Liver (tissue), 3 donors: ENCODE measurements around the gene VPS72.

Source experiments
- EGR1 ChIP-seq, 2 donors: IDR thresholded peaks; 2 replicates each; pipeline ENCODE4 v1.6.1; 2016 to 2018; ENCODE audit warnings: antibody characterized with exemption in 2 of 2, low read depth in 2 of 2
- FOXA1 ChIP-seq: IDR thresholded peaks from 2 replicates; pipeline ENCODE4 v1.6.1; 2016; ENCODE audit warnings: antibody characterized with exemption
- GABPA ChIP-seq, 2 donors: IDR thresholded peaks in 1 of 2; conservative IDR thresholded peaks in 1 of 2; 2 replicates each; pipeline ENCODE4 v1.6.1; 2016; ENCODE audit warnings: antibody characterized with exemption in 2 of 2, mild to moderate bottlenecking in 1 of 2, moderate library complexity in 1 of 2
- HNF4G ChIP-seq: IDR thresholded peaks from 2 replicates; pipeline ENCODE4 v1.6.1; 2016; ENCODE audit warnings: antibody characterized with exemption
- JUND ChIP-seq, 2 donors: IDR thresholded peaks; 2 replicates each; pipeline ENCODE4 v1.6.1; 2016; ENCODE audit warnings: antibody characterized with exemption in 2 of 2
- RAD21 ChIP-seq, 2 donors: IDR thresholded peaks; 2 replicates each; pipeline ENCODE4 v1.6.1; 2016; ENCODE audit warnings: antibody characterized with exemption in 2 of 2, mild to moderate bottlenecking in 2 of 2
- SP1 ChIP-seq: IDR thresholded peaks from 2 replicates; pipeline ENCODE4 v1.6.1; 2018; ENCODE audit warnings: antibody characterized with exemption, mild to moderate bottlenecking
- YY1 ChIP-seq: IDR thresholded peaks from 2 replicates; pipeline ENCODE4 v1.6.1; 2016; ENCODE audit warnings: antibody characterized with exemption, mild to moderate bottlenecking
- TF ChIP-seq, protein P1 (sequence below): fragments of 150-350 bp; IDR thresholded peaks from 2 replicates; pipeline ENCODE4 v1.5.1; 2017; ENCODE audit warnings: improper control_type of control experiment, low read depth, low read length; ENCODE audit not compliant: missing input control
- TF ChIP-seq, protein P2 (sequence below): IDR thresholded peaks from 2 replicates; pipeline ENCODE4 v1.6.1; 2016; ENCODE audit warnings: antibody characterized with exemption
- TF ChIP-seq, protein P3 (sequence below): IDR thresholded peaks from 2 replicates; pipeline ENCODE4 v1.6.1; 2016; ENCODE audit warnings: antibody characterized with exemption, mild to moderate bottlenecking
- TF ChIP-seq, protein P4 (sequence below): IDR thresholded peaks from 2 replicates; pipeline ENCODE4 v1.6.1; 2016; ENCODE audit warnings: antibody characterized with exemption
- donor health status: healthy.
- donor health status: healthy.

DNA sequence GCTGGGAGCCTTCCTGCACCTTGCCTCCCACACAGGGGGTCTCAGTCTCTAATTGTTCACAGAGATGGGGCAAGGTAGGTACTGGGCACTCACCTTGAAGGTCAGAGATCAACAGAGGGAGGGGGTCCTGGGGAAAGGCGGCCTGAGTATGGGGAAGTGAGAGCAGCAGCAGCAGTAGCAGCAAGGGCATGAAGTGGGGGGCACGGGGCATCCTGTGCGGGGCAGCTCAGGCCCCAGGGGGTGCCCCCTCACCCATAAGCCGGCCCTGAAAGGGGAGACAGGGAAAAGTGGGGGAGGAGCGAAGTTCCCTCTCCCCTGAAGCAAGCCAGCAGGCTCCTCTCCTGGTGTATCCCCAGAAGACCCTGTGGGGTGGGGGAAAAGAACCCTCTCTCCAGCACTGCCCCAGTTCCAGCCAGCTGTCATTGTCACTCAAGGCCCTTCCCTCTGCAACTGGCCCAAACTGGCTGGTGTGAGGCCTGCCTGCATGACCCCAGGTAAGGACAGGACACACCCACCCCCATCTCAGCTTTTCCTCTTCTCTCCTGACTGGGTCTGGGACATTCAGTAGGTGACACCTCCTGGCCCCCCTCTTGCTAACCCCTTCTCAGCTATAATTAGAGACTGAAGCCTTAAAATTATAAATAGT lies 47.5 kb downstream of the VPS72 start:
- TF ChIP-seq RAD21 (IDR thresholded peaks at IDR 0.05) (no peak), EGR1 (IDR thresholded peaks at IDR 0.05; ENCODE audit: low read depth in 2 of 2) (no peak), YY1 (no peak), GABPA (IDR thresholded peaks at IDR 0.05 in 1 of 2, conservative IDR thresholded peaks at IDR 0.05 in 1 of 2) (no peak), FOXA1 (no peak), JUND (IDR thresholded peaks at IDR 0.05) (no peak), HNF4G (no peak), SP1 (no peak)
- TF ChIP-seq, protein P1, sequence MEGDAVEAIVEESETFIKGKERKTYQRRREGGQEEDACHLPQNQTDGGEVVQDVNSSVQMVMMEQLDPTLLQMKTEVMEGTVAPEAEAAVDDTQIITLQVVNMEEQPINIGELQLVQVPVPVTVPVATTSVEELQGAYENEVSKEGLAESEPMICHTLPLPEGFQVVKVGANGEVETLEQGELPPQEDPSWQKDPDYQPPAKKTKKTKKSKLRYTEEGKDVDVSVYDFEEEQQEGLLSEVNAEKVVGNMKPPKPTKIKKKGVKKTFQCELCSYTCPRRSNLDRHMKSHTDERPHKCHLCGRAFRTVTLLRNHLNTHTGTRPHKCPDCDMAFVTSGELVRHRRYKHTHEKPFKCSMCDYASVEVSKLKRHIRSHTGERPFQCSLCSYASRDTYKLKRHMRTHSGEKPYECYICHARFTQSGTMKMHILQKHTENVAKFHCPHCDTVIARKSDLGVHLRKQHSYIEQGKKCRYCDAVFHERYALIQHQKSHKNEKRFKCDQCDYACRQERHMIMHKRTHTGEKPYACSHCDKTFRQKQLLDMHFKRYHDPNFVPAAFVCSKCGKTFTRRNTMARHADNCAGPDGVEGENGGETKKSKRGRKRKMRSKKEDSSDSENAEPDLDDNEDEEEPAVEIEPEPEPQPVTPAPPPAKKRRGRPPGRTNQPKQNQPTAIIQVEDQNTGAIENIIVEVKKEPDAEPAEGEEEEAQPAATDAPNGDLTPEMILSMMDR, result no peak
- TF ChIP-seq, protein P2, sequence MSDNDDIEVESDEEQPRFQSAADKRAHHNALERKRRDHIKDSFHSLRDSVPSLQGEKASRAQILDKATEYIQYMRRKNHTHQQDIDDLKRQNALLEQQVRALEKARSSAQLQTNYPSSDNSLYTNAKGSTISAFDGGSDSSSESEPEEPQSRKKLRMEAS, result no peak
- TF ChIP-seq, protein P3, sequence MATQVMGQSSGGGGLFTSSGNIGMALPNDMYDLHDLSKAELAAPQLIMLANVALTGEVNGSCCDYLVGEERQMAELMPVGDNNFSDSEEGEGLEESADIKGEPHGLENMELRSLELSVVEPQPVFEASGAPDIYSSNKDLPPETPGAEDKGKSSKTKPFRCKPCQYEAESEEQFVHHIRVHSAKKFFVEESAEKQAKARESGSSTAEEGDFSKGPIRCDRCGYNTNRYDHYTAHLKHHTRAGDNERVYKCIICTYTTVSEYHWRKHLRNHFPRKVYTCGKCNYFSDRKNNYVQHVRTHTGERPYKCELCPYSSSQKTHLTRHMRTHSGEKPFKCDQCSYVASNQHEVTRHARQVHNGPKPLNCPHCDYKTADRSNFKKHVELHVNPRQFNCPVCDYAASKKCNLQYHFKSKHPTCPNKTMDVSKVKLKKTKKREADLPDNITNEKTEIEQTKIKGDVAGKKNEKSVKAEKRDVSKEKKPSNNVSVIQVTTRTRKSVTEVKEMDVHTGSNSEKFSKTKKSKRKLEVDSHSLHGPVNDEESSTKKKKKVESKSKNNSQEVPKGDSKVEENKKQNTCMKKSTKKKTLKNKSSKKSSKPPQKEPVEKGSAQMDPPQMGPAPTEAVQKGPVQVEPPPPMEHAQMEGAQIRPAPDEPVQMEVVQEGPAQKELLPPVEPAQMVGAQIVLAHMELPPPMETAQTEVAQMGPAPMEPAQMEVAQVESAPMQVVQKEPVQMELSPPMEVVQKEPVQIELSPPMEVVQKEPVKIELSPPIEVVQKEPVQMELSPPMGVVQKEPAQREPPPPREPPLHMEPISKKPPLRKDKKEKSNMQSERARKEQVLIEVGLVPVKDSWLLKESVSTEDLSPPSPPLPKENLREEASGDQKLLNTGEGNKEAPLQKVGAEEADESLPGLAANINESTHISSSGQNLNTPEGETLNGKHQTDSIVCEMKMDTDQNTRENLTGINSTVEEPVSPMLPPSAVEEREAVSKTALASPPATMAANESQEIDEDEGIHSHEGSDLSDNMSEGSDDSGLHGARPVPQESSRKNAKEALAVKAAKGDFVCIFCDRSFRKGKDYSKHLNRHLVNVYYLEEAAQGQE, result no peak
- TF ChIP-seq, protein P4, sequence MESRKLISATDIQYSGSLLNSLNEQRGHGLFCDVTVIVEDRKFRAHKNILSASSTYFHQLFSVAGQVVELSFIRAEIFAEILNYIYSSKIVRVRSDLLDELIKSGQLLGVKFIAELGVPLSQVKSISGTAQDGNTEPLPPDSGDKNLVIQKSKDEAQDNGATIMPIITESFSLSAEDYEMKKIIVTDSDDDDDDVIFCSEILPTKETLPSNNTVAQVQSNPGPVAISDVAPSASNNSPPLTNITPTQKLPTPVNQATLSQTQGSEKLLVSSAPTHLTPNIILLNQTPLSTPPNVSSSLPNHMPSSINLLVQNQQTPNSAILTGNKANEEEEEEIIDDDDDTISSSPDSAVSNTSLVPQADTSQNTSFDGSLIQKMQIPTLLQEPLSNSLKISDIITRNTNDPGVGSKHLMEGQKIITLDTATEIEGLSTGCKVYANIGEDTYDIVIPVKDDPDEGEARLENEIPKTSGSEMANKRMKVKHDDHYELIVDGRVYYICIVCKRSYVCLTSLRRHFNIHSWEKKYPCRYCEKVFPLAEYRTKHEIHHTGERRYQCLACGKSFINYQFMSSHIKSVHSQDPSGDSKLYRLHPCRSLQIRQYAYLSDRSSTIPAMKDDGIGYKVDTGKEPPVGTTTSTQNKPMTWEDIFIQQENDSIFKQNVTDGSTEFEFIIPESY, result no peak
